Measurements from ENCODE around the gene COL21A1. TPM values are rescaled to one million over a fixed set of nuclear protein-coding genes. Genes with fewer than 3 reads are reported as not detected.

Gene COL21A1
- total and polyA plus RNA-seq, 2 of the 4 experiments (the other 2 are of a cell fraction): 0.05 TPM; not detected in 1

GRCh38 chr6:56019973-56020372 is 227.4 kb downstream of the COL21A1 start:
- H3K4me3 ChIP-seq (ENCODE audit: insufficient read depth, low read depth, low read length): no peak overlapping the region
- H3K56ac ChIP-seq (ENCODE audit: extremely low read depth, insufficient read depth, low read length): no peak overlapping the region
- H3K79me1 ChIP-seq (ENCODE audit: low read depth in 1 of 2, low read length in 2 of 2): no peaks in the 10 kb centered on the region
- no CpG with 5 or more reads among the region's 1 CpG for WGBS, 2 experiments (ENCODE audit: extremely low coverage in 2 of 2, insufficient read length in 1 of 2)
- no peak overlapping the region for H2BK20ac ChIP-seq (ENCODE audit: low read depth, low read length)
- dilution Hi-C loops (cut with HindIII; ENCODE audit: low sequenced_read_pairs, unreplicated experiment): no loop called here
- no peaks in the 10 kb centered on the region for H3K4me1 ChIP-seq (ENCODE audit: control insufficient read depth, insufficient read depth, low read length)
- no peak overlapping the region for H3K18ac ChIP-seq (ENCODE audit: low read depth, low read length)
- TF ChIP-seq CEBPB (IDR thresholded peaks at IDR 0.05; ENCODE audit: low read depth, low read length) (peak; percentile 52; the same call in 1 of the 2 replicates), CTCF (conservative IDR thresholded peaks at IDR 0.05; ENCODE audit: low read depth, low read length) (no peak)
- ChIA-PET POLR2A (ENCODE audit: unreplicated experiment) (no interaction called here), CTCF (no interaction called here)
- ATAC-seq (ENCODE audit: low read depth) (peak; percentile 72), DNase-seq (peak; percentile 5)
- no peak overlapping the region for H4K8ac ChIP-seq (ENCODE audit: low read depth in 2 of 2, low read length in 2 of 2)
- H4K91ac ChIP-seq (ENCODE audit: insufficient read depth, low read depth, low read length): no peak overlapping the region
- no peaks in the 10 kb centered on the region; the same call in 1 of the 2 replicates for H3K27me3 ChIP-seq (ENCODE audit: control insufficient read depth, insufficient read depth, low read length)
- H4K5ac ChIP-seq (ENCODE audit: low read depth, low read length): no peak overlapping the region
- no peak overlapping the region for H2BK120ac ChIP-seq (ENCODE audit: low read depth, low read length)
- H3K4me2 ChIP-seq (ENCODE audit: low read depth, low read length): no peak overlapping the region
- H3K23ac ChIP-seq (ENCODE audit: low read depth, low read length): no peak overlapping the region
- H2BK15ac ChIP-seq (ENCODE audit: low read depth, low read length): no peak overlapping the region
- H3K27ac ChIP-seq (ENCODE audit: insufficient read depth, low read length): no peak overlapping the region
- no peak overlapping the region for H2BK5ac ChIP-seq (ENCODE audit: low read depth, low read length, poor library complexity, severe bottlenecking)
- in situ Hi-C loops (cut with MboI; ENCODE audit: low sequenced_read_pairs): no loop called here
- no peak overlapping the region for H2AK5ac ChIP-seq (ENCODE audit: low read depth, low read length)
- no peak overlapping the region for H3K4ac ChIP-seq (ENCODE audit: low read depth, low read length)
- no peak overlapping the region for H3K14ac ChIP-seq (replicated peaks; ENCODE audit: low read depth, low read length)
- intact Hi-C loops (cut with micrococcal nuclease): no loop called here
- H3K9me3 ChIP-seq (ENCODE audit: control insufficient read depth, insufficient read depth, low read length): no peaks in the 10 kb centered on the region
- H4K20me1 ChIP-seq (ENCODE audit: insufficient read depth, low read length): no peaks in the 10 kb centered on the region
- no peak overlapping the region for H2AK9ac ChIP-seq (replicated peaks; ENCODE audit: low read depth, low read length, poor library complexity)
- no peak overlapping the region for H3K9ac ChIP-seq (ENCODE audit: low read depth, low read length)
- H3K36me3 ChIP-seq (ENCODE audit: control insufficient read depth, insufficient read depth, low read length): no peaks in the 10 kb centered on the region
- no peak overlapping the region for H2AFZ ChIP-seq (replicated peaks; ENCODE audit: low read length, poor library complexity)
- no TSS peak for BruUV-seq (replicated peaks)
- H3K9me1 ChIP-seq (ENCODE audit: insufficient read depth, low read length): no peaks in the 10 kb centered on the region

All from IMR-90 (cell line).